Small intestine (tissue), 7 donors: Measurements from ENCODE around the gene KCNK17. TPM values are rescaled to one million over a fixed set of nuclear protein-coding genes. Genes with fewer than 3 reads are reported as not detected.

ENCODE experiments used
- DNase-seq, 2 donors: peaks; one replicate each; pipeline versions ENCODE4 v3.0.0 to v3.0.0-alpha.2; 2013
- FAIRE-seq: peaks from 2 replicates; lab custom pipeline; 2012; peaks lifted over from hg19 to GRCh38; lab: Jason Lieb, UNC
- H3K27ac ChIP-seq, 3 donors: one replicate each; pipeline ENCODE4 v1.5.1; 2013; ENCODE audit warnings: low read length in 2 of 3, mild to moderate bottlenecking in 2 of 3, control low read depth in 1 of 3, inconsistent platforms in 1 of 3, low read depth in 1 of 3, moderate library complexity in 1 of 3
- H3K27me3 ChIP-seq, 3 donors: one replicate each; pipeline ENCODE4 v1.6.1; 2013; ENCODE audit warnings: low read length in 3 of 3, inconsistent platforms in 1 of 3; ENCODE audit not compliant: control insufficient read depth in 3 of 3, insufficient read depth in 3 of 3
- H3K36me3 ChIP-seq, 3 donors: one replicate each; pipeline ENCODE4 v1.6.1; 2013; ENCODE audit warnings: low read length in 3 of 3, inconsistent platforms in 1 of 3, low read depth in 1 of 3, mild to moderate bottlenecking in 1 of 3, moderate library complexity in 1 of 3; ENCODE audit not compliant: control insufficient read depth in 3 of 3, insufficient read depth in 2 of 3
- H3K4me1 ChIP-seq, 3 donors: one replicate each; pipeline ENCODE4 v1.6.1; 2013; ENCODE audit warnings: low read length in 2 of 3, inconsistent platforms in 1 of 3, low read depth in 1 of 3, mild to moderate bottlenecking in 1 of 3, moderate library complexity in 1 of 3; ENCODE audit not compliant: control insufficient read depth in 3 of 3, insufficient read depth in 2 of 3
- H3K4me3 ChIP-seq, 3 donors: one replicate each; pipeline ENCODE4 v1.5.1; 2013; ENCODE audit warnings: low read length in 3 of 3, control low read depth in 1 of 3, inconsistent platforms in 1 of 3, low read depth in 1 of 3, mild to moderate bottlenecking in 1 of 3, moderate library complexity in 1 of 3
- H3K9me3 ChIP-seq, 2 donors: one replicate each; pipeline ENCODE4 v1.6.1; 2013; ENCODE audit warnings: low read depth in 1 of 2, low read length in 1 of 2; ENCODE audit not compliant: control insufficient read depth in 2 of 2, insufficient read depth in 1 of 2
- WGBS, 3 donors: extraction: QIAGEN DNeasy Blood & Tissue Kit; methylation state at CpG; one replicate each; pipeline ENCODE4 v1.1.7; 2013; 5-methylcytosine and 5-hydroxymethylcytosine counted together
- polyA plus RNA-seq, 4 donors: library from polyadenylated mRNA; stranded (reverse) in 3 of 4; unstranded in 1 of 4; fragments of 200-250 nt in 3 of 4; fragments of 120-200 nt in 1 of 4; gene quantifications; one replicate each; pipeline versions ENCODE4 v1.2.1 to v1.2.3, GENCODE V29; 2013
- donor health status: healthy with polysubstance abuse.
- donor health status: control.
- donor health status: control.
- donor health status: Bipolar disorder and iron deficiency.
- donor health status: healthy.

KCNK17 gene
- polyA plus RNA-seq, 4 donors: 0.45 to 1.4 (median 1.3) TPM; not detected in 1

DNA sequence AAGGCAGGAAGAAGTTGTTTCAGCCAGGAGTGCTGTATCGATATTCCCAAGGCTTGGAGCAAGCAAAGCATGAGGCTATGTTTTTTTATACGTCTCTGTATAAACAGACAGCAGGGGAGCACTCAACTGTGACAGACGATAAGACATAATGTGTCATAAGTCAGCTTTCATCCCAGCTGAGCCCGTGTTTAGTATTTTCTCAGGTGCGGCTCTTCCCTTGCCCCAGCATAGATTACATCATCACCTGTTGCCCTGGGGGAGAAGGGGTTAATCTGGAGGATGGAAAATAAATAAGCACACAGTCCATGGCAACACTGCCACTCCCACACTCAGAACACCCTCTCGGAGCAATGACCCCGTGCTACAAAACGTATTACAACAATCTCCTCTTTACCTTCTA is 62.8 kb downstream of the KCNK17 start:
- H3K4me3 ChIP-seq: no peak overlapping the region
- H3K4me1 ChIP-seq: peaks cover 0 to 14% (median 0%) of the 10 kb centered on the region in 3 donors
- H3K27me3 ChIP-seq: no peaks in the 10 kb centered on the region
- 11 to 35% (median 32%) methylated on average over 8 of the region's 8 CpGs for WGBS, 3 donors
- DNase-seq: peak; percentile 69 to 87
- no peak overlapping the region for H3K27ac ChIP-seq
- H3K36me3 ChIP-seq: no peaks in the 10 kb centered on the region
- peaks cover 0 to 9% of the 10 kb centered on the region in 2 donors for H3K9me3 ChIP-seq
- no peak for FAIRE-seq

DNA sequence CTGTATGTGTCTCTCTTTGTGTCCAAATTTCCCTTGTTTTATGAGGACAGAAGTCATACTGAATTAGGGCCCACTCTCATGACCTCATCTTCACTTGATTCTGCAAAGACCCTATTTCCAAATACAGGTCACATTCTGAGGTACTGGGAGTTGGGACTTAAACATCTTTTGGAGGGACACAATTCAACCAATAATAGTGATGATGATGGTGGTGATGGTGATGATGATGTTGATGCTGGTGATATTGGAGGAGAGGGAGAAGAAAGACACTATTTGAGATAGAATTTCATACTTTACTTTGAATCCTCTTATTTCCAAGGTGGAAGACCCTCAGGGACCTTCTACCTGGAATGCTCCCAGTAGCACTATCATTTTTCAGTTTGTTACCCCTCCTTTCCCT is 63.7 kb downstream of the KCNK17 start:
- H3K27me3 ChIP-seq: no peaks in the 10 kb centered on the region
- FAIRE-seq (no peak), DNase-seq (no peak)
- peaks cover 0 to 9% of the 10 kb centered on the region in 2 donors for H3K9me3 ChIP-seq
- H3K4me3 ChIP-seq: no peak overlapping the region
- no peaks in the 10 kb centered on the region for H3K36me3 ChIP-seq
- H3K4me1 ChIP-seq: peaks cover 0 to 14% (median 0%) of the 10 kb centered on the region in 3 donors
- H3K27ac ChIP-seq: no peak overlapping the region

DNA sequence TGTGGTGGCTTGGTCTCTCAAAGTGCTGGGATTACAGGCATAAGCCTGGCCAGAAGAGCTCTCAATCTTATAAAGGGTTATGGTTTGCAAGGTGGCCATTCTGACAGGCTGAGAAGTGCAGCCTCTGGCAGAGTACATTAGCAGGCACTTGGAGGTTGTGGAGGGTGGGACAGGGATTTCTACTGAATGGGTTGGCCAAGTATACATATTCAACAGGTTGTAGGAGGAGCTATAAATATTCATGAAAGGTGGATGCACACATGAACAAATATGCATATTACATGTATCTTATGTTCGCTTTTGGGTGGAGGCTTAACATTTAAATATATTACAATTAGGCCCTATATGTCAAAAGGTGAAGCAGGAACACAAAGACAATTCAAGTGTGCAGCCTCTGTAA is 64.9 kb downstream of the KCNK17 start:
- H3K36me3 ChIP-seq: no peaks in the 10 kb centered on the region
- no peak overlapping the region for H3K27ac ChIP-seq
- DNase-seq: no peak
- no peak overlapping the region for H3K4me3 ChIP-seq
- H3K4me1 ChIP-seq: peaks cover 0 to 14% (median 0%) of the 10 kb centered on the region in 3 donors
- no peak for FAIRE-seq
- 89 to 100% (median 94%) methylated on average over 1 of the region's 1 CpG for WGBS, 3 donors
- H3K9me3 ChIP-seq: no peaks in the 10 kb centered on the region
- no peaks in the 10 kb centered on the region for H3K27me3 ChIP-seq

Other genes starting within 250 kb of the KCNK17 start
- gene SAYSD1, start 199.2 kb downstream of the KCNK17 start, polyA plus RNA-seq: 10 to 100 TPM; 13.4 to 17.8 (median 14.8) TPM
- 10 to 100 TPM; 29.9 to 44.1 (median 41.3) TPM for gene KCNK5, start 84.9 kb downstream of the KCNK17 start, polyA plus RNA-seq
- 1 to 10 TPM in 1 of 4 donors, under 1 TPM in 1, not detected in 2; 0.34 to 2.2 TPM for gene KCNK16, start 8.3 kb upstream of the KCNK17 start, polyA plus RNA-seq